ENCODE data around the gene RPS27L. TPM values are rescaled to one million over a fixed set of nuclear protein-coding genes. Genes with fewer than 3 reads are reported as not detected.

Gene RPS27L
- total RNA-seq, 4 donors from 2014 or later, result 120 to 220 (median 172) TPM

DNA sequence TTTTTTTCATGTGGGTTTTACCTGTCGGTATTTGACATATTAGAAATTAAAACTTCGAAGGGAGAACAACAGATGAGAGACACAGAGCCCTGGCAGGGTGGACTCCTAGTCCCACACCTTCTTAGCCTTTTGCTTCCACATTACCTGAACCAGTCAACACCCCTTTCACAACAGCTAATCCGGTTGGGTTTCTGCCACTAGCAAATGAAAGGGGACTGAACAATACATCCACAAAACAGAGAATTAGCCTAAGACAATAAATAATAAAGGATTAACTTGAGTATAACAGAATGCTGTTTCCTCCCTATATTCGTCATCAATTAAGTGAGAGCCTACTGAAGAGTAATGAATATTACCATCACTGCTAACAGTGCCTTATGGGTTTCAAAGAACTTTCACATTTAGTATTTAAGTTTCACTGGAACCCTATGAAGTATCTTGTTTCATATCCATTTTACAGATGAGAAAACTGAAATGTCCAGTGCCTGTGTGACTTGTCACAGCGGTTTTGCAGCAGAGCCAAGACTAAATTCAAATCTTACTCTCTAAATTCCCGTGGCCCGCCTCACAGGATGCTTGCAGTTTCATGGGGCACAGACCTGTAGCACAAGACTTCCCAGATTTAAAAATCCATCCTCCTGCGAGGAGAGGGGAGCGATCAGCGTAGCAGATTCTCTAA lies 31.1 kb upstream of the RPS27L start:
- 42% methylated on average over 10 of the region's 10 CpGs for WGBS
- TF ChIP-seq POLR2A (IDR thresholded peaks at IDR 0.05; ENCODE audit: low read depth) (no peak), POLR2AphosphoS5 (IDR thresholded peaks at IDR 0.05) (no peak), EP300 (IDR thresholded peaks at IDR 0.05) (no peak)
- TF ChIP-seq, protein P1, sequence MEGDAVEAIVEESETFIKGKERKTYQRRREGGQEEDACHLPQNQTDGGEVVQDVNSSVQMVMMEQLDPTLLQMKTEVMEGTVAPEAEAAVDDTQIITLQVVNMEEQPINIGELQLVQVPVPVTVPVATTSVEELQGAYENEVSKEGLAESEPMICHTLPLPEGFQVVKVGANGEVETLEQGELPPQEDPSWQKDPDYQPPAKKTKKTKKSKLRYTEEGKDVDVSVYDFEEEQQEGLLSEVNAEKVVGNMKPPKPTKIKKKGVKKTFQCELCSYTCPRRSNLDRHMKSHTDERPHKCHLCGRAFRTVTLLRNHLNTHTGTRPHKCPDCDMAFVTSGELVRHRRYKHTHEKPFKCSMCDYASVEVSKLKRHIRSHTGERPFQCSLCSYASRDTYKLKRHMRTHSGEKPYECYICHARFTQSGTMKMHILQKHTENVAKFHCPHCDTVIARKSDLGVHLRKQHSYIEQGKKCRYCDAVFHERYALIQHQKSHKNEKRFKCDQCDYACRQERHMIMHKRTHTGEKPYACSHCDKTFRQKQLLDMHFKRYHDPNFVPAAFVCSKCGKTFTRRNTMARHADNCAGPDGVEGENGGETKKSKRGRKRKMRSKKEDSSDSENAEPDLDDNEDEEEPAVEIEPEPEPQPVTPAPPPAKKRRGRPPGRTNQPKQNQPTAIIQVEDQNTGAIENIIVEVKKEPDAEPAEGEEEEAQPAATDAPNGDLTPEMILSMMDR (IDR thresholded peaks at IDR 0.05), result no peak
- intact Hi-C loops (cut with DNase I), result no loop called here
- no peaks in the 10 kb centered on the region for H3K9me3 ChIP-seq
- no peaks in the 10 kb centered on the region for H3K36me3 ChIP-seq
- DNase-seq (ENCODE audit: extremely low spot score), result no peak
- no peaks in the 10 kb centered on the region for H3K27me3 ChIP-seq
- H3K4me1 ChIP-seq, result peaks cover 3 to 39% (median 37%) of the 10 kb centered on the region in 4 donors
- H3K27ac ChIP-seq (replicated peaks in 1 of 4), result peak overlapping the region; percentile 85 to 92 (median 88)
- H3K4me3 ChIP-seq, result peak overlapping the region; percentile 69 to 89 (median 81)

DNA sequence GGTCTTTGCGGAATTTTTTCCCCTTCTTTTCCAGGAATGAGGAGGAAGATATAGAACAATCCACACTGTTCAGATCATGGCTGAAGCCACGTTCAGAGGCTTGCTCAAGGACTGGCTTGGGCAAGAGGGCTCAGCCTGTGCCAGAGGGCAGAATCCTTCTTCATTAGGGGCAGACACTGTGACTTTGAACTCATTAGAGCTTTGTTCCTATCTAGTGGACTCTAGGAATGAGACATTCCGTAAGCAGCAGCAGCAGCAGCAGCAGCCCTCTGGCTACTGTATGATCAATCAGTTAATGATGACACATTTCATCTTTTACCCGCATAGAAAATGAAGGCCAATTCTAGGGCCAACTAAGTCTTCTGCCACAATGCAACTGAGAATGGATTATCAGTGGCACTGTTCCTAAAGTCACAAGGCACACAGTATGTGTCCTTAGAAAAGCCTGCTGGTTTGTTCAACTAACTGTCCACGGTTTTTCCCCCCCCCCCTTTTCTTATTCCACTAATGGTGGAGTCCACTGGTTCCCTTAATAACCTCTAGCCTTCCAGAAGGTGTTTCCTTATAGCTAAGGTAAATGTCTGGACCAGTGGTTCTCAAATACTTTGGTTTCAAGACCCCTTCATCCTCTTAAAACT lies 30.4 kb upstream of the RPS27L start:
- DNase-seq (ENCODE audit: extremely low spot score), result no peak
- 86% methylated on average over 4 of the region's 5 CpGs for WGBS
- H3K9me3 ChIP-seq, result no peaks in the 10 kb centered on the region
- intact Hi-C loops (cut with DNase I), result no loop called here
- H3K36me3 ChIP-seq, result no peaks in the 10 kb centered on the region
- H3K27ac ChIP-seq (replicated peaks in 1 of 4), result no peak overlapping the region
- TF ChIP-seq, protein P1 (IDR thresholded peaks at IDR 0.05), result no peak
- TF ChIP-seq POLR2AphosphoS5 (IDR thresholded peaks at IDR 0.05), result no peak
- no peak for TF ChIP-seq POLR2A (IDR thresholded peaks at IDR 0.05; ENCODE audit: low read depth)
- TF ChIP-seq EP300 (IDR thresholded peaks at IDR 0.05), result no peak
- peaks cover 3 to 33% (median 32%) of the 10 kb centered on the region in 4 donors for H3K4me1 ChIP-seq
- no peak overlapping the region for H3K4me3 ChIP-seq
- H3K27me3 ChIP-seq, result no peaks in the 10 kb centered on the region

DNA sequence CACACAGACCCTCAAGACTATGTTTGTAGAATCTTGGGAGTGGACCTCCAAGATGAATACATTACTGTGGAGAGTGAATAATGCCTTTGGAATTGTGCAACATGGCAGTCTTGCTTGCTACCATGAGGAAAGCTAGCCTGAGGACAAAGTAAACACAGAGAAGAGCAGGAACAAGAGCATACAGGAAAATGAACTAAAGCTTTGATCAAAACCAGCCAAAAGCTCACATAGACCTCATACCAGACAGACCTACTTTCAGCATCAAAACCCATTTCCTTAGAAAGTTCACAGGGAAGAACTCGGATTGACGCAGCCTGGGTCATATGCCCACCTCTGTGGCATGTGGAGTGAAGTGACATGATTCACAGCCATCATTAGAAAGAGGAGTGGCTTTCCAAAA lies 28.8 kb upstream of the RPS27L start:
- intact Hi-C loops (cut with DNase I), result no loop called here
- Histone ChIP-seq H3K4me1 (peaks cover 0 to 19% (median 18%) of the 10 kb centered on the region in 4 donors), H3K27ac (replicated peaks in 1 of 4) (no peak overlapping the region), H3K4me3 (no peak overlapping the region), H3K27me3 (no peaks in the 10 kb centered on the region), H3K36me3 (no peaks in the 10 kb centered on the region), H3K9me3 (no peaks in the 10 kb centered on the region)
- 66% methylated on average over 2 of the region's 2 CpGs for WGBS
- no peak for DNase-seq (ENCODE audit: extremely low spot score)
- no peak for TF ChIP-seq POLR2AphosphoS5 (IDR thresholded peaks at IDR 0.05)

DNA sequence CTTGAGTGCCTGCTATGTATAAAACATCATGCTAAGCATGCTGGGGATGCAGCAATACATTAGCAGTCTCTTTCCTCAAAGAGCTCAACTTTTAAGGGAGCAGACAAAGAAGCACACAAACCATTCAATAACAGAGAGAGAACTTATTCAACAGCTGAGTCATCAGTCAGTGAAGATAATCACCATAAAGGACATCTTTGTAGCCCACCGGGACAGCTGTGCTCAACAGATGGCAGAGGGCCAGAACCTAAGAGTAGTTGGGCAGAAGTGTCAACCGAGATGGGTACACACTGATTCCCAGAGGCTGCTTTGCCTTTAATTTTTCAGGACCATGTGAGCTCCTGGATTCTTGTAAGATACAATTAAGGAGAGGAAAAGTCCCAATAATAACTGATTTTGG lies 27.9 kb upstream of the RPS27L start:
- no peaks in the 10 kb centered on the region for H3K27me3 ChIP-seq
- no peaks in the 10 kb centered on the region for H3K36me3 ChIP-seq
- WGBS, result 82% methylated on average over 2 of the region's 2 CpGs
- H3K4me3 ChIP-seq, result no peak overlapping the region
- H3K9me3 ChIP-seq, result no peaks in the 10 kb centered on the region
- TF ChIP-seq POLR2AphosphoS5 (IDR thresholded peaks at IDR 0.05) (no peak), POLR2A (IDR thresholded peaks at IDR 0.05; ENCODE audit: low read depth) (no peak), EP300 (IDR thresholded peaks at IDR 0.05) (no peak)
- TF ChIP-seq, protein P1 (IDR thresholded peaks at IDR 0.05), result no peak
- intact Hi-C loops (cut with DNase I), result no loop called here
- DNase-seq (ENCODE audit: extremely low spot score), result no peak
- no peak overlapping the region for H3K27ac ChIP-seq (replicated peaks in 1 of 4)
- peaks cover 0 to 10% (median 9%) of the 10 kb centered on the region in 4 donors for H3K4me1 ChIP-seq

DNA sequence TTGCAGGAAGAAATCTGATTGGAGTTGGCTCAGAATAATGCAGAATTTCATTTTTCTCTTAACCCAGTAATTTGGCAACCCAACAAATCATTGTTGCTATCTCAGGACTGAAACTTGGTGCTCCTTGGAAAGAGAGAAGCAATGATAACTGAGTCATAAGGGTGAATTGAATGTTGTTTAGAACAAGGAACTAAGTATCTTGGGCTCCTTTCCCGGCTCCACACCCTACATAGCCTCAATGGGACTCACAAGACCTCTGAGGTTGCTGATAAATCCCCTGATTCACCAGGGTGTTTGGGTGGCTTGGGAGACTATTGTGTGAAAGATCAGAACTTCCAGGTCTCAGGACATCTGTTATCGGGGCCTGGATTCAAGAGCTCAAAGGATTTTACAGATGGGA lies 24.4 kb upstream of the RPS27L start:
- WGBS, result 92% methylated on average over 2 of the region's 2 CpGs
- Histone ChIP-seq H3K36me3 (no peaks in the 10 kb centered on the region), H3K27ac (replicated peaks in 1 of 4) (no peak overlapping the region), H3K4me3 (no peak overlapping the region), H3K9me3 (no peaks in the 10 kb centered on the region), H3K27me3 (no peaks in the 10 kb centered on the region), H3K4me1 (no peaks in the 10 kb centered on the region)
- DNase-seq (ENCODE audit: extremely low spot score), result no peak
- intact Hi-C loops (cut with DNase I), result no loop called here
- TF ChIP-seq POLR2A (IDR thresholded peaks at IDR 0.05; ENCODE audit: low read depth), result no peak
- TF ChIP-seq EP300 (IDR thresholded peaks at IDR 0.05), result no peak
- TF ChIP-seq, protein P1 (IDR thresholded peaks at IDR 0.05), result no peak
- TF ChIP-seq POLR2AphosphoS5 (IDR thresholded peaks at IDR 0.05), result no peak

Measured in esophagus muscularis mucosa (tissue), 4 donors.